AG10803 (cell line): ENCODE measurements around the gene PAQR3.
A peak's percentile ranks its signal among the peaks of the same experiment; 100 is the strongest.

Source experiments
- DNase-seq: peaks from one replicate; pipeline ENCODE4 v3.0.0; 2010; ENCODE audit warnings: low read depth
- H3K4me3 ChIP-seq: 2 replicates; pipeline ENCODE4 v1.5.1; 2011; ENCODE audit warnings: mild to moderate bottlenecking, low read length, control low read depth
- TF ChIP-seq, protein P1 (sequence below): conservative IDR thresholded peaks from 2 replicates; pipeline ENCODE4 v1.5.1; 2011; ENCODE audit warnings: mild to moderate bottlenecking, low read length, control low read depth, inconsistent platforms

The PAQR3 gene, protein sequence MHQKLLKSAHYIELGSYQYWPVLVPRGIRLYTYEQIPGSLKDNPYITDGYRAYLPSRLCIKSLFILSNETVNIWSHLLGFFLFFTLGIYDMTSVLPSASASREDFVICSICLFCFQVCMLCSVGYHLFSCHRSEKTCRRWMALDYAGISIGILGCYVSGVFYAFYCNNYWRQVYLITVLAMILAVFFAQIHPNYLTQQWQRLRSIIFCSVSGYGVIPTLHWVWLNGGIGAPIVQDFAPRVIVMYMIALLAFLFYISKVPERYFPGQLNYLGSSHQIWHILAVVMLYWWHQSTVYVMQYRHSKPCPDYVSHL

DNA sequence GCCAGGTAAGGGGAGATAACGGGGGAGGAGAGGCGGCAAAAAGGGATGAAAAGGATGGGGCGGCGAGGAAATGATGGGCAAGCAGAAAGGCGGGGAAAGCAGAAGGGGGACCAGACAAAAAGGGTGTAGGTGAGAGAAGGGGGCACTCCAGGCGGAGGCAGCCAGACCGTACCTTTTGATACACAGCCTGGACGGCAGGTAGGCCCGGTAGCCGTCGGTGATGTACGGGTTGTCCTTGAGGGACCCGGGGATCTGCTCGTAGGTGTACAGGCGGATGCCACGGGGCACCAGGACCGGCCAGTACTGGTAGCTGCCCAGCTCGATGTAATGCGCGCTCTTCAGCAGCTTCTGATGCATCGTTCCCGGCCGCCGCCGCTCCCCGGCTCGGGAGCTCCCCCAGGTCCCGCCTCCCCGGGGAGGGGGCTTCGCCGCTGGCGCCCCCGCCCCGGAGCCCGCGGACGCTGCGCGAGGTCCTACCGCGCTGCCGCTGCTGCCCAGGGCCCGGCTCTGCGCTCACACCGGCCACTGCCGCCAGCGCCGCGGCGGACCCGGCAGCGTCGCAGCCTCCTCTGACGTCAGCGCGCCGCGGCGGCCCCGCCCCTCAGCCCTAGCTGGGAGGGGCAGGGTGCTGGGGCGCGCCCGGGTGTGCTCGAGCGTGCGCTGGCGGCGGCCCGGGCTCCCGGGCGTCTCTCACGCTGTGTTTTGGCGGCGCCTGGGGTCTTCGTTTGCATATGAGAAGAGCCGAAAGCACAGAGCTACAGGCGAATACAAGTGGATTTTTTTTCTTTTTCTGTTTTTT, at the start of gene PAQR3:
Gene PAQR3 (minus strand): TSS at position 571 of the 799 bp plus-strand sequence. CDS start 214 bp downstream, at position 357.
- H3K4me3 ChIP-seq: peak within 1 kb of the TSS; percentile 89
- DNase-seq: peak; percentile 76
- TF ChIP-seq, protein P1, sequence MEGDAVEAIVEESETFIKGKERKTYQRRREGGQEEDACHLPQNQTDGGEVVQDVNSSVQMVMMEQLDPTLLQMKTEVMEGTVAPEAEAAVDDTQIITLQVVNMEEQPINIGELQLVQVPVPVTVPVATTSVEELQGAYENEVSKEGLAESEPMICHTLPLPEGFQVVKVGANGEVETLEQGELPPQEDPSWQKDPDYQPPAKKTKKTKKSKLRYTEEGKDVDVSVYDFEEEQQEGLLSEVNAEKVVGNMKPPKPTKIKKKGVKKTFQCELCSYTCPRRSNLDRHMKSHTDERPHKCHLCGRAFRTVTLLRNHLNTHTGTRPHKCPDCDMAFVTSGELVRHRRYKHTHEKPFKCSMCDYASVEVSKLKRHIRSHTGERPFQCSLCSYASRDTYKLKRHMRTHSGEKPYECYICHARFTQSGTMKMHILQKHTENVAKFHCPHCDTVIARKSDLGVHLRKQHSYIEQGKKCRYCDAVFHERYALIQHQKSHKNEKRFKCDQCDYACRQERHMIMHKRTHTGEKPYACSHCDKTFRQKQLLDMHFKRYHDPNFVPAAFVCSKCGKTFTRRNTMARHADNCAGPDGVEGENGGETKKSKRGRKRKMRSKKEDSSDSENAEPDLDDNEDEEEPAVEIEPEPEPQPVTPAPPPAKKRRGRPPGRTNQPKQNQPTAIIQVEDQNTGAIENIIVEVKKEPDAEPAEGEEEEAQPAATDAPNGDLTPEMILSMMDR: no peak

DNA sequence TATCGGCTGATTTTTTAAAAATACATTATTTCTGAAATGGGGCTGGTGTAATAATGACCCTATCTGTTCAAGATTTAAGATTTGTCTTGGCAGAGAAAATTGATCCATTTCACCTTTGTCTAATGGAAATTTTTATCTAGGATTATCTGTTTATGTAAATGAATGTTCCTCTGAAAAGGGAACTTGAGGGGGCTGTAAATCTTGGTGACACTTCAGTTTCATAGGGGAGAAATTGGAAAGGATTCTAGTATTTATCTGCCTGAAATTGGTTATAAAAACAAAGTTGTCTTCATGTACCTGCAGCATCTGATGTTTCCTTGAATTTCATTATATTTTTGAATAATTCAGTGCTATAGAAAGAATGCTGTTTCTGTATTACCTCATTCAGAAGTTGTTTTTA, 48.4 kb upstream of the PAQR3 start:
- TF ChIP-seq, protein P1: no peak
- DNase-seq: no peak
- no peak overlapping the region for H3K4me3 ChIP-seq

DNA sequence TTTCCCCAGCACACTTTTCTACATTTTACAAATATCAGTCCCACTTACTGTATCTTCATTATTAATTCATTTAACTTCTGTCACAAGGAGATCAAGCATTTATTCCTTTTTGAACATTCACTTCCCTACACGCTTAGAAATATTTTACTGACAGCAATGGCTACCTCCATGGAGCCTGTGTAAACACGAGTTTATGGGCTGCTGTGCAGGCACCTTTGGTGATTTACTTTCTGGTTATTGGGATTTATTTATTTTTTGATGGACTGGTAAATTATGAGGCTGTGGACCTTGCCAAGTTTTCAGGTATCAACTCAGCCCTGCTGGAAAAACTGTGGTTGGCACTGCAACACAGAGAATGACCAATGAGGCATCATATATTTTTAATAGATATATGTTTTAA, 45.4 kb upstream of the PAQR3 start:
- TF ChIP-seq, protein P1: no peak
- no peak for DNase-seq
- no peak overlapping the region for H3K4me3 ChIP-seq

DNA sequence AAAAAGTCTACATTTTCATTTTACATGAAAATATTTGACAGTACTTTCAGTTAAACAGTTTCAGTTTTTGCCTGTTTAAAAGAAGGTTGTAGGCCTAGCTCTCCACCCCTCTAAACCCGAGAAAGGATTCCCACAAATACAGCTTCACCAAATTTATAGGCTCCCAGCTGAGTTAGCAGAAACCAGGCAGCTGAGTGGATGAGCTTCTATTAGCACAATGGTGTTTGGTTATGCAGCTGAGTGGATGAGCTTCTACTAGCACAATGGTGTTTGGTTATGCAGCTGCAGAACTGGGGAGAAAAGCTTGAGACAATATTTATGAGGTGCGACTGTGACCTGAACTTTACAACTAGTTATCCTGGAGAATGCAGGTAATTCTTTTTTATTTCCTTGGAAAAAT, 36.6 kb upstream of the PAQR3 start:
- TF ChIP-seq, protein P1: no peak
- H3K4me3 ChIP-seq: no peak overlapping the region
- DNase-seq: no peak

DNA sequence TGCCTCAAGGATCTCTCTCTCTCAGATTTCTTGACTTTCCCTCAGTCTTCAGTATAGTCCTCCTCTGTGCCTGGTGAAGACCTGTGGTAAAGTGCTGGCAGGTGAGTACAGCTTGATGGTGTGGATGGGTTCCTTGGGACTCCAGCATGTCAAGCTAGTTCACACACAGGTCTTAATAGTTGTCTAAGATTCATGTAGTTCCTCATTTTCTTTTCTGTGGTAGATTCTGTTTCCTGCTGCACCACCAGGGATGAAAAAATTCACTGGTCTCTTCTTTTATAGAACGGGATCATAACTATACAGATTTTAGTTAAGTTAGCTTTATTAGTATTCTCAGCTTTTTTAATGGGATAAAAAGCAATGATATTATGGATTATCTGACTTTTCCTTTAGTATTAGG, 32.5 kb upstream of the PAQR3 start:
- DNase-seq: no peak
- H3K4me3 ChIP-seq: no peak overlapping the region
- TF ChIP-seq, protein P1: no peak

DNA sequence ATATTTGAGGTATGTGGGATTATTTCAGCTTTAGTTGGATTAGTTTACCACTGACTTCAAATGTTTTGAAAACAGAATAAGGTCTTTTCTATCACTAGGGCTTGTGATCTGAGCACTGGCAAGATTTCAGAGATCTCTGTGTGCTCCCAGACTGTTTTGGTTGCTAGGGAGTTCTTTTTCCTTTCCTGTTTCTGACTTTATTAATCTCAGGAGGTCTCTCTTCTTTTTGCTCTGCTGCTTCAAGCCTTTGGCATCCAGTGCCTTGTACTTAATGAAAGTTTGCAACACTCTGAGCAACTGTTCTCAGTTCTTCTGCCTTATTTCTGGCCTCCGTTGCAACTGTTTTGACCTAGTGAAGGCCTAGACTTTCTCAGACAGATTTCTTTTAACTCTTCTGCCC, 32.1 kb upstream of the PAQR3 start:
- TF ChIP-seq, protein P1: no peak
- no peak overlapping the region for H3K4me3 ChIP-seq
- no peak for DNase-seq
